HEK293T (cell line): ENCODE data around the gene IL17RE.

Experiments
- ARNT ChIP-seq: fragments of 450-650 bp; IDR thresholded peaks from 2 replicates; pipeline ENCODE4 v1.6.1; 2017; ENCODE audit warnings: mild to moderate bottlenecking
- BHLHE40 ChIP-seq: fragments of 450-650 bp; IDR thresholded peaks from 2 replicates; pipeline ENCODE4 v1.6.1; 2016; ENCODE audit warnings: mild to moderate bottlenecking, moderate library complexity, borderline replicate concordance
- ELF4 ChIP-seq: fragments of 450-650 bp; IDR thresholded peaks from 2 replicates; pipeline ENCODE4 v1.6.1; 2017; ENCODE audit warnings: antibody characterized with exemption
- FOXK2 ChIP-seq: fragments of 450-650 bp; IDR thresholded peaks from 2 replicates; pipeline ENCODE4 v1.6.1; 2016; ENCODE audit warnings: mild to moderate bottlenecking
- FOXM1 ChIP-seq: fragments of 450-650 bp; IDR thresholded peaks from 2 replicates; pipeline ENCODE4 v1.6.1; 2017; ENCODE audit warnings: mild to moderate bottlenecking, borderline replicate concordance
- HDGF ChIP-seq: fragments of 450-650 bp; IDR thresholded peaks from 2 replicates; pipeline ENCODE4 v1.6.1; 2017; ENCODE audit warnings: antibody characterized with exemption, borderline replicate concordance
- L3MBTL2 ChIP-seq: fragments of 450-650 bp; conservative IDR thresholded peaks from 2 replicates; pipeline ENCODE4 v1.6.1; 2016; ENCODE audit warnings: mild to moderate bottlenecking
- PKNOX1 ChIP-seq: fragments of 450-650 bp; IDR thresholded peaks from 2 replicates; pipeline ENCODE4 v1.6.1; 2016
- SP1 ChIP-seq: fragments of 450-650 bp; IDR thresholded peaks from 2 replicates; pipeline ENCODE4 v1.6.1; 2017
- SUZ12 ChIP-seq: fragments of 450-650 bp; IDR thresholded peaks from 2 replicates; pipeline ENCODE4 v1.6.1; 2016; ENCODE audit warnings: mild to moderate bottlenecking
- TARDBP ChIP-seq: fragments of 450-650 bp; IDR thresholded peaks from 2 replicates; pipeline ENCODE4 v1.6.1; 2016
- ZNF384 ChIP-seq: fragments of 450-650 bp; IDR thresholded peaks from 2 replicates; pipeline ENCODE4 v1.6.1; 2016

GRCh38 chr3:9897408-9898372 is 5.0 kb upstream of the IL17RE start:
- TF ChIP-seq ARNT (no peak), BHLHE40 (no peak), TARDBP (no peak), FOXK2 (no peak), SP1 (no peak), HDGF (no peak), FOXM1 (no peak), ELF4 (no peak), PKNOX1 (no peak), ZNF384 (no peak), SUZ12 (no peak), L3MBTL2 (no peak)
